Caki2 (cell line): ENCODE results near the gene LBP. TPM values are rescaled to one million over a fixed set of nuclear protein-coding genes. Genes with fewer than 3 reads are reported as not detected.
"Not testable (repeated sequence)": the region's sequence is repeated elsewhere in the genome, so short reads cannot be mapped to it uniquely, and the experiment has no call there.

Experiments used
- DNase-seq: peaks from one replicate; pipeline ENCODE4 v3.0.0-alpha.2; 2015; ENCODE audit warnings: low read depth
- in situ Hi-C: cut with HindIII; loops from 2 replicates; pipeline ENCODE4 v1.10.0; 2016; ENCODE audit warnings: low sequenced_read_pairs, low pct_unique_long_range_greater_than_20kb, mixed read lengths
- total RNA-seq: library from RNA; depleted of rRNA; stranded (reverse); fragments of >200 nt; shearing (Covaris generic); gene quantifications from 2 replicates; pipeline ENCODE4 v1.2.3, GENCODE V29; 2014; ENCODE audit warnings: low replicate concordance; rRNA removed

Gene LBP, protein sequence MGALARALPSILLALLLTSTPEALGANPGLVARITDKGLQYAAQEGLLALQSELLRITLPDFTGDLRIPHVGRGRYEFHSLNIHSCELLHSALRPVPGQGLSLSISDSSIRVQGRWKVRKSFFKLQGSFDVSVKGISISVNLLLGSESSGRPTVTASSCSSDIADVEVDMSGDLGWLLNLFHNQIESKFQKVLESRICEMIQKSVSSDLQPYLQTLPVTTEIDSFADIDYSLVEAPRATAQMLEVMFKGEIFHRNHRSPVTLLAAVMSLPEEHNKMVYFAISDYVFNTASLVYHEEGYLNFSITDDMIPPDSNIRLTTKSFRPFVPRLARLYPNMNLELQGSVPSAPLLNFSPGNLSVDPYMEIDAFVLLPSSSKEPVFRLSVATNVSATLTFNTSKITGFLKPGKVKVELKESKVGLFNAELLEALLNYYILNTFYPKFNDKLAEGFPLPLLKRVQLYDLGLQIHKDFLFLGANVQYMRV
- not detected in 2 replicates for total RNA-seq

- in situ Hi-C loops = no loop called here
- DNase-seq = no peak
Observed at GRCh38 chr20:38346247-38346651, at the start of gene LBP. TSS of gene LBP (plus strand) at chr20:38346482. CDS start at chr20:38346517, 35 bp downstream.

DNA sequence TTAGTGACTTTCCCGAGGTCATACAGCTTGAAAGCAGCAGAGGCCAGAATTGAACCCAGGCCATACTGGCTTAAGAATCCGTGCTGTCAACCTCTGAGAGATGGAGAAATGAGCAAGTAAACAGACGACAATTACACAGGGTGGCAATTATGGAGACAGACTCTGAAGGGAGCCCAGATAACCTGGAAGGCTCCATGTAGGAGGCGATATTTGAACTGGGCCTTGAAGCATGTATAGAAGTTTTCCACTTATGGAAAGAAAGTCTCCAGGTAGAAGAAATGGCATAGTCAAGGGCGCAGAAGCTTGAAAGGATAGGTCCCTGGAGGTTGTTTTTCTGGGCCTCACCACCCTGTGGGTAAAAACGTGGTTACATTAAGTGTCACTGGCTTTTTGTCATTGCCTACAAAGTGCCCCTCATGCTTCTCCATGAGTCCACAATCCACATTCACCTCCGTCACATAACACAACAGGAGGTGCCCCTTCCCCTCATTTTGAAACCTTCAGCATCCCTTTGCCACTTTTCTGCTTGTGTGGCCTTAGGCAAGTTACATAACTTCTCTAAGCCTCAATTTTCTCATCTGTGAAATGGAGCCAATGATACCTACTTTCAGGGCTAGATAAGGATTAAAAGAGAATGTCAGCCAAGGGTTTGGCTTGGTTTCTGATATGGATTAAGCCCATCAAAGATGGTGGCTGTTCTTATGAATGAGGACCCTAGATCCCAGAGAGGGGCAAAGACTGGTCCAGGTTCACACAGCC, 48.2 kb upstream of the LBP start:
- no peak for DNase-seq
- in situ Hi-C loops = no loop called here

GRCh38 chr20:38298768-38299288, 47.5 kb upstream of the LBP start:
- no peak for DNase-seq
- in situ Hi-C loops = no loop called here

DNA sequence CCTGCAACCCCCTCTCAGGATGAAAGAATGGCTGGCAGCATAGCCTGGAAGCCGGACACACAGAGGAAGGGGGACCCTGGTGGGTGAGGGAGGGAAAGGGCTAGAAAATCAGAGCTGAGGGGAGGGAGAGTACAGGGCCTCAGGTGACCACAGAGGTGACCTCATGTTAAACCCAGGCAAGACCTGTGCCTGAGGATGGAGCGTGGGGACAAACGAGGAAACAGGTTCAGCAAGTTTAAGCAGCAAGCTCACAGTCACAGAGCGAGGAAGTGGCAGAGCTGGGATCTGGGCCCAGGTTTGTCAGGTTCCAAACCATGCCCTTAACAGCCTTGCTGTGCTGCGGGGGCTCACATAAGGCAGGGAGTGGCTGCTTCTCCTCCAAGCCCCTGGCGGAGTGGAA, 46.3 kb upstream of the LBP start:
- no peak for DNase-seq
- in situ Hi-C loops = no loop called here

DNA sequence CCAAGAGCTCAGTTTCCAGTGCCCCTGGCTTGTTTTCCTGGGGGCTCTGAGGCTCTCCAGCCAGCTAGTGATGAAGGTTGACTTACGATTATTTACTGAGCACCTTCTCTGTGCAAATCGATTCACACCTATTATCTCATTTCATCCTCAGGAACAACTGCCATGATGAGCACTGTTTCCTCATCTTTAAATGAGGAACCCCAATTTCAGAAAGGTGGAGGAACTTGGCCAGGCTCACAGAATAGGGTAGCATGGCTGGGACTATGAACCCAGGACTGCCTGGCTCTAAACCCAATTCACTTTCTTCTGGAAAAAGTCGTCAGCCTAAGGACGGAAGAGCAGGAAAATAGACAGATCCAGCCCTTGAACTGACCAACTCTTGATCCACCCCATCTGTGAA, 45.8 kb upstream of the LBP start:
- in situ Hi-C loops = no loop called here
- no peak for DNase-seq

DNA sequence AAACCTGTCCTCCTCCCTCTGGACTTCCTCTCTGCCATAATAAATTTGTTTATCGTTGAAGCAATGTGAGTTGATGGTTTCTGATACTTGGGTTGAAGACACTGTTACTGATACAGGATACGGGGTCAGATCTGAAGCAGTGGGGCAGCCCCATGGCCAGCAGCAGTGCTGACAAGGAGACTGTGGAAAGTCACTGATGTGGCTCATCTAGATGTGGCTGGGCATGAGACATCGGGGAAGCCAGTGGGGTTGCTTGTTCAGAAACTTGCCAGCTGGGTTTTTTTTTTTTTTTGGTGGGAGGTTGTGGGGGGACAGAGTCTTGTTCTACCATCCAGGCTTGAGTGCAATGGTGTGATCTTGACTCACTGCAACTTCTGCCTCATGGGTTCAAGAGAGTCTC, 45.0 kb upstream of the LBP start:
- in situ Hi-C loops = no loop called here
- no peak for DNase-seq

DNA sequence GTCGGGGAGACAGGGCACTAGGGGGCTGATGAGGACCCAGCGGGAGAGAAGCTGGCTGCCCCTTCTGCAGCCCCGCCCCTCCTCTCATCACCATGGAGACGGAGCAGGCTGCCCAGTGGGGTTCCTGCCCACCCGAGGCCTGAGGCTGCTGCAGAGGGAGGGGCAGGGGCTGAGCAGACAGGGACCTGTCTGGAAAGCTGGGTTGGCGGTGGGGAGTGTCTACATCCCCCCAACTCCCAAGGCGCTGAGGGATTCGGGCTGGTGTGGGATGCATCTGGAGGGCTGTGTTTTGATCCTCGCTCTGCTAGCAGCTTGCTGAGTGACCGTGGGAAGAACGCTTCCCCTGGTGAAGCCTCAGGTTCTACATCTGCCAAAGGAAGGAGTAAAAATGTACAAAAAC, 43.5 kb upstream of the LBP start:
- in situ Hi-C loops = no loop called here
- no peak for DNase-seq

GRCh38 chr20:38303908-38304379, 42.3 kb upstream of the LBP start, which contains the start of gene BPI:
TSS of gene BPI (plus strand) at chr20:38304156. CDS start at chr20:38304224, 68 bp downstream.
- in situ Hi-C loops = no loop called here
- DNase-seq = no peak

DNA sequence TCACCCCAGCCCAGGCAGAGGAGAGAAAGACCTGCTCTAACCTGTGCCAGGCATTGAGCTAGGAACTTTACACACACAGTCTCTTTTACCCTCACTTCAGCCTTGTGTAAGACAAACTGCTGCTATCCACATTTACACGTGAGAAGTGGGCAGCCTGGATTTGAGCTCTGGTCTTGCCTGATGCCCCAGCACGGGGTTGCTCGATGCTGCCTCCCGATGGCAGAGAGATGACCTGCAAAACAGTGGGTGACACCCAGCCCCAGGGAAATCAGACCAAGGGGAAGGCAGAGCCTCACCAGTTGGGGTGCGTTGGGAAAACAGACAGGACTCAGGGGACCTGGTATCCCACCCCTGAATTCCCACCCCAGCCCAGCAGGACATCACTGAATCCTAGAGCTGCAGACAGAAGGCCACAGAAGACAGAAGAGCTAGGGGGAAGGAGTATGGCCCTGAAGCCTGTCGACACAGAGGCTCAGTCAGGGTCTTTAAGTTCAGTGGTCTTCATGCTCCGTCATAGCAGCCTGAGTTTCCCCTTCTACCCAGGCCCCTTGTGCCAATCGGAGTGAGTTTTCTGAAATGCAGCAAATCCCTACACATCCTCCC, 41.3 kb upstream of the LBP start:
- in situ Hi-C loops = no loop called here
- no peak for DNase-seq

DNA sequence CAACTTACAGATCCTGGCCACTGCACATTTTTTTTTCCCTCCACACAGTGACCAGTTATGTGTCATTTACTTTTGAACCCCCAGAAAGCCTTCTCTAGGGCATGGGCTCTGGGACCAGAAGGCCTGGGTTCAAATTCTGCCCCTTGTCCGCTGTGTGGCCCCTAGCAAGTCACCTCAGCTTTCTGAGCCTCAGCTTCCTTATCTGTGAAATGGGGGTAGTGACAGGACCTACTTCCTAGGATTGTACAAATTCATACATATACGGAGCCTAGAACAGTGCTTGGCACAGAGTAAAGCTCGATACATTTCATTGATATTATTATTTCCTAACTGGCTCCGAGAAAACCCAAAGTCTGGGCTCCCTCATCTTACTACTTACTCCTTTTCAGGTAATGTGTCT, 40.7 kb upstream of the LBP start:
- DNase-seq = no peak
- in situ Hi-C loops = no loop called here

DNA sequence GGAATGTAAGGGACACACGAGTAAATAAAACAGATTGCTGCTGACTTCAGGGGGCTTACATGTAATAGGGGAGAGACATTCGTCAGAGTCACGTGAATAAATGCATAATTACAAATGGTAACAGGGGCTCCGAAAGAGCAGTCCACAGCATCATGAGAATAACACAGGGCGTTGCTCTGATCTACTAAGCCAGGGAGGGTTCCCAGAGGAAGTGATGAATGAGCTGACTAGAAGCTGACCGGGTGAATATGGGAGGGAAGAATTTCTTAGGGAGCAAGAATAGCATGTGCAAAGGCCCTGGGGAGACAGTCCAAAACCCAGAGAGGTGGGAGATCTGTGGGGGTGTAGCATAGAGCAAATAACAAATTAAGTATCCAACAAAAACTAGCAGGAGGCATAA, 39.9 kb upstream of the LBP start:
- no peak for DNase-seq
- in situ Hi-C loops = no loop called here

- no peak for DNase-seq
- in situ Hi-C loops = no loop called here
Observed at GRCh38 chr20:38307371-38308046, 38.8 kb upstream of the LBP start.

DNA sequence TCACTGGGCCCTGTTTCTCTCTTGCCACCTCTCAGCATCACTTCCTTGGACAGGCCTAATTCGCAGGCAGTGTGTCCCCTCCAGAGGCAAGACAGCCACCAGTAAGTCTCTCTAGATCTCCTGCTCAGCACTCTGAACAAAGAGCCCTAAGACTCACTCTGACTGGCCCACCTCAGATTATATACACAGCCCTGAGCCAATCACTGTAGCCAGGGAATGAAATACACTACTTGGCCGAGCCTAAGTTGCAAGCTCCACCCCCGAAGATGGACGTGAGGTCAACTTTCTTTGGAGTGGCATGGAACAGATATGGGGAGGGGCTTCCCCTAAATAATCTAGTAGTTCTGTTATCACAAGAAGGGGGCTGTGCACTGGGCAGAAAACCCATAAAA, 38.2 kb upstream of the LBP start:
- in situ Hi-C loops = no loop called here
- no peak for DNase-seq

DNA sequence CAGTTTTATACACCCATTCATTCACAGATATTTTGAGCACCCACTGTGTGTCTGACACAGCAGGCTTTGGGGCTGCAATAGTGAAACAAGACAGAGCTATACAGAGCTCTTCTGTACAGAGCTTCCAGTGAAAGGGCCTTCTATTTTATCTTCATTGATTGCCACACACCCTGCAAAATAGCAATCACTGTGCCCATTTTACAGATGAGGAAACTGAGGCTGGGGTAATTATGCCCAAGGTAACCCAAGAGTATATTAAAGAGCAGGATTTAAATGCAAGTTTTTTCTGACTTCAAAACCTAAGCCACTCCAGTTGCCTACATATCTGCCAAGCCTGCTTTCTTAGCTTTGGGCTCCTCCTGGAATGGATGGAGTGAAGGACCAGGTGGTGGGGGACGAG, 37.8 kb upstream of the LBP start:
- in situ Hi-C loops = no loop called here

GRCh38 chr20:38311091-38311490, 35.2 kb upstream of the LBP start:
- in situ Hi-C loops = no loop called here
- DNase-seq = no peak

More for the DNA sequence above, 37.8 kb upstream of the LBP start:
- DNase-seq = no peak

DNA sequence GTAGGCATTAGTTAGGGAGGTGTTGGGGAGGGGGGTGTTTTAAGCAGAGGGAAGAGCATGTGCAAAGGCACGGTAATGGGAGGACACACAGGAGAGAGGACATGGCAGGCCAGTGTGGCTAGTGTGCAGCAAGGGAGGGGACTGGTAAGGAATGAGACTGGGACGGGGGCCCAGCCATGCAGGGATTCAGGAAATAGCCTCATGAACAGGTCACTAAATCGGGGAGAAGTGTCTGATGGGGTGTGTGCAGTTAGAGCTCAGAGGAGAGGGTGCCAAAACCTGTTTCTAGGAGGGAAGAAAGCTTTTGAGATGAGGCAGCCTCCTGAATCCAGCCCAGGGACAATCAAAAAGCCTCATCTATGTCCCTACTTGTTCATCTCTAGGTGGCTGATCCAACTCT, 34.8 kb upstream of the LBP start:
- in situ Hi-C loops = no loop called here
- no peak for DNase-seq

DNA sequence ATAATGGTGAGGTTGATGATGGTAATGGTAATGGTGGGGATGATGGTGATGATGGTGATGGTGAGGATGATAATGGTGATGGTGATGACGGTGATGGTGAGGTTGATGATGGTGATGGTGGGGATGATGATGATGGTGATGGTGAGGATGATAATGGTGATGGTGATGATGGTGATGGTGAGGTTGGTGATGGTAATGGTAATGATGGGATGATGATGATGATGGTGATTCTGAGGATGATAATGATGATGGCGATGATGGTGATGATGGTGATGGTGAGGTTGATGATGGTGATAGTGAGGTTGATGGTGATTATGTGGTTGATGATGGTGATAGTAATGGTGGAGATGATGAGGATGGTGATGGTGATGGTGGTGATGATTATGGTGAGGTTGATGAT, 32.6 kb upstream of the LBP start:
- DNase-seq = no peak
- in situ Hi-C loops = no loop called here

- in situ Hi-C loops, DNase-seq: not testable (repeated sequence)
Observed at GRCh38 chr20:38314350-38314749, 31.9 kb upstream of the LBP start.
